ENCODE data around the gene PRPF8. TPM values are rescaled to one million over a fixed set of nuclear protein-coding genes. Genes with fewer than 3 reads are reported as not detected.

PRPF8 gene
- total and polyA plus RNA-seq, 2 experiments from 2014 or later, result 72.2 to 93.8 TPM

GRCh38 chr17:1727258-1727789 is 42.7 kb upstream of the PRPF8 start:
- DNase-seq, result no peak
- Histone ChIP-seq H3K9me2 (ENCODE audit: insufficient read depth) (no peaks in the 10 kb centered on the region), H3K79me2 (ENCODE audit: insufficient read depth) (peaks cover 22% of the 10 kb centered on the region), H3K4me1 (ENCODE audit: insufficient read depth) (peaks cover 10% of the 10 kb centered on the region; the same call in 1 of the 2 replicates), H2AFZ (no peak overlapping the region), H3K4me2 (ENCODE audit: unreplicated experiment) (no peak overlapping the region), H3K9me3 (ENCODE audit: low read depth) (no peaks in the 10 kb centered on the region), H3K4me3 (no peak overlapping the region), H3F3A (ENCODE audit: insufficient read depth) (peaks cover 12% of the 10 kb centered on the region), H3K9ac (no peak overlapping the region), H3K27me3 (replicated peaks; ENCODE audit: insufficient read depth) (no peaks in the 10 kb centered on the region), H3K27ac (no peak overlapping the region), H3K36me3 (ENCODE audit: low read depth) (no peaks in the 10 kb centered on the region), H4K20me1 (ENCODE audit: insufficient read depth) (no peaks in the 10 kb centered on the region)
- no peak for TF ChIP-seq EZH2phosphoT487 (IDR thresholded peaks at IDR 0.05; ENCODE audit: insufficient read depth, low read depth)
- no peak for TF ChIP-seq EZH2 (IDR thresholded peaks at IDR 0.05; ENCODE audit: insufficient read depth, poor library complexity, severe bottlenecking)
- 94 to 98% methylated on average over 20 to 21 of the region's 21 CpGs for WGBS, 2 experiments (ENCODE audit: low coverage in 1 of 2, low lambda C conversion rate in 2 of 2, missing lambda C conversion rate in 2 of 2)
- in situ Hi-C loops (cut with MboI), result loop anchor here (10.0 kb wide), 1 partner anchor 57 kb away; no protein-coding TSS in a partner anchor

DNA sequence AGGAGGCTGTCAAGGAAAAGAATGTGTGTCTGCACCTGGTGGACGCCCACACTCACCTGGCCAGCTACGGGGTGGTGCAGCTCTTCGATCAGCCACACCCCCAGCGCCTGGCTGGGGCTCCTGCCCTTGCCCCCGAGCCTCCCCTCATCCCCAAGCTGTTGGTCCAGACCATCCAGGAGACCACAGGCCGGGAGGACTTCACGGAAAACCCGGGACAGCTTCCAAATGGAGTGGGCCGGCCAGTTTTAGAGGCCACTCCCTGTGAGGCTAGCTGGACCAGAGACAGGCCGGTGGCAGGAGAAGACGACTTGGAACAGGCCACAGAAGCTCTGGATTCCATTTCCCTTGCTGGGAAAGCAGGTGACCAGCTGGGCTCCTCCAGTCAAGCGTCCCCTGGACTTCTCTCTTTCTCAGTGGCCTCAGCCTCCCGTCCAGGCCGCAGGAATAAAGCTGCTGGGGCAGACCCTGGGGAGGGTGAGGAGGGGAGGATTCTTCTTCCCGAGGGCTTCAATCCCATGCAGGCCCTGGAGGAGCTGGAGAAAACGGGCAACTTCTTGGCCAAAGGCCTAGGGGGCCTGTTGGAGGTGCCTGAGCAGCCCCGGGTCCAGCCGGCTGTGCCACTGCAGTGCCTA is 42.1 kb upstream of the PRPF8 start:
- Histone ChIP-seq H2AFZ (no peak overlapping the region), H3K9me3 (ENCODE audit: low read depth) (no peaks in the 10 kb centered on the region), H3K27ac (no peak overlapping the region), H3K9me2 (ENCODE audit: insufficient read depth) (no peaks in the 10 kb centered on the region), H3K27me3 (replicated peaks; ENCODE audit: insufficient read depth) (no peaks in the 10 kb centered on the region), H3K9ac (no peak overlapping the region), H3K4me3 (no peak overlapping the region), H4K20me1 (ENCODE audit: insufficient read depth) (no peaks in the 10 kb centered on the region), H3K4me1 (ENCODE audit: insufficient read depth) (peaks cover 10% of the 10 kb centered on the region; the same call in 1 of the 2 replicates), H3K36me3 (ENCODE audit: low read depth) (no peaks in the 10 kb centered on the region), H3F3A (ENCODE audit: insufficient read depth) (peaks cover 12% of the 10 kb centered on the region), H3K79me2 (ENCODE audit: insufficient read depth) (peaks cover 22% of the 10 kb centered on the region), H3K4me2 (ENCODE audit: unreplicated experiment) (no peak overlapping the region)
- no peak for TF ChIP-seq EZH2phosphoT487 (IDR thresholded peaks at IDR 0.05; ENCODE audit: insufficient read depth, low read depth)
- TF ChIP-seq EZH2 (IDR thresholded peaks at IDR 0.05; ENCODE audit: insufficient read depth, poor library complexity, severe bottlenecking), result no peak
- DNase-seq, result no peak
- in situ Hi-C loops (cut with MboI), result loop anchor here (10.0 kb wide), 1 partner anchor 58 kb away; no protein-coding TSS in a partner anchor
- 58 to 64% methylated on average over 13 to 18 of the region's 18 CpGs for WGBS, 2 experiments (ENCODE audit: low coverage in 1 of 2, low lambda C conversion rate in 2 of 2, missing lambda C conversion rate in 2 of 2)

DNA sequence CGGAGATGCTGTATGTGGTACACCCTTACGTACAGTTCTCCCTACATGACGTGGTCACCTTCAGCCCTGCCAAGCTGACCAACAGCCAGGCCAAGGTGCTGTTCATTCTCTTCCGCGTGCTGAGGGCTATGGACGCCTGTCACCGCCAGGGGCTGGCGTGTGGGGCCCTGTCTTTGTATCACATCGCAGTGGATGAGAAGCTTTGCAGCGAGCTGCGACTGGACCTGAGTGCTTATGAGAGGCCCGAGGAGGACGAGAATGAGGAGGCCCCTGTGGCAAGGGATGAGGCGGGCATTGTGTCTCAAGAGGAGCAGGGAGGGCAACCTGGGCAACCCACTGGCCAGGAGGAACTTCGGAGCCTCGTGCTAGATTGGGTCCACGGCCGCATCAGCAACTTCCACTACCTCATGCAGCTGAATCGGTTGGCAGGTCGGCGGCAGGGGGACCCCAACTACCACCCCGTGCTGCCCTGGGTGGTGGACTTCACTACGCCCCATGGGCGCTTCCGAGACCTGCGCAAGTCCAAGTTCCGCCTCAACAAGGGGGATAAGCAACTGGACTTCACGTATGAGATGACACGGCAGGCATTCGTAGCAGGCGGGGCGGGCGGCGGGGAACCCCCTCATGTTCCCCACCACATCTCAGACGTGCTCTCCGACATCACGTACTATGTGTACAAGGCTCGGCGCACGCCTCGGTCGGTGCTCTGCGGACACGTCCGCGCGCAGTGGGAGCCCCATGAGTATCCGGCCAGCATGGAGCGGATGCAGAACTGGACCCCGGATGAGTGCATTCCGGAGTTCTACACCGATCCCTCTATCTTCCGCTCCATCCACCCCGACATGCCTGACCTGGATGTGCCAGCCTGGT is 41.2 kb upstream of the PRPF8 start:
- peaks cover 6% of the 10 kb centered on the region; the same call in 1 of the 2 replicates for H3K4me1 ChIP-seq (ENCODE audit: insufficient read depth)
- in situ Hi-C loops (cut with MboI), result loop anchor here (10.0 kb wide), 1 partner anchor 59 kb away; no protein-coding TSS in a partner anchor
- H3K4me3 ChIP-seq, result peak overlapping the region; percentile 70
- H3K4me2 ChIP-seq (ENCODE audit: unreplicated experiment), result peak overlapping the region; percentile 85
- no peak overlapping the region for H3K27ac ChIP-seq
- H3K9ac ChIP-seq, result no peak overlapping the region
- DNase-seq, result no peak
- TF ChIP-seq EZH2phosphoT487 (IDR thresholded peaks at IDR 0.05; ENCODE audit: insufficient read depth, low read depth), result no peak
- TF ChIP-seq EZH2 (IDR thresholded peaks at IDR 0.05; ENCODE audit: insufficient read depth, poor library complexity, severe bottlenecking), result no peak
- no peaks in the 10 kb centered on the region for H4K20me1 ChIP-seq (ENCODE audit: insufficient read depth)
- no peaks in the 10 kb centered on the region for H3K9me3 ChIP-seq (ENCODE audit: low read depth)
- WGBS, 2 experiments (ENCODE audit: low coverage in 1 of 2, low lambda C conversion rate in 2 of 2, missing lambda C conversion rate in 2 of 2), result 93 to 96% methylated on average over 52 to 54 of the region's 54 CpGs
- peaks cover 18% of the 10 kb centered on the region for H3K79me2 ChIP-seq (ENCODE audit: insufficient read depth)
- no peak overlapping the region for H2AFZ ChIP-seq
- no peaks in the 10 kb centered on the region for H3K9me2 ChIP-seq (ENCODE audit: insufficient read depth)
- H3F3A ChIP-seq (ENCODE audit: insufficient read depth), result peaks cover 12% of the 10 kb centered on the region
- H3K27me3 ChIP-seq (replicated peaks; ENCODE audit: insufficient read depth), result no peaks in the 10 kb centered on the region
- no peaks in the 10 kb centered on the region for H3K36me3 ChIP-seq (ENCODE audit: low read depth)

Data from GM23248 (cell line).